HG02763 (cell line): ENCODE measurements around the gene EXOSC2.

Experiments used
- ATAC-seq: cut with Tn5 transposase; IDR thresholded peaks from one replicate; pipeline ENCODE4 v1.9.1; 2021; ENCODE audit warnings: mild to moderate bottlenecking, moderate library complexity; ENCODE audit not compliant: unreplicated experiment

Gene EXOSC2, protein sequence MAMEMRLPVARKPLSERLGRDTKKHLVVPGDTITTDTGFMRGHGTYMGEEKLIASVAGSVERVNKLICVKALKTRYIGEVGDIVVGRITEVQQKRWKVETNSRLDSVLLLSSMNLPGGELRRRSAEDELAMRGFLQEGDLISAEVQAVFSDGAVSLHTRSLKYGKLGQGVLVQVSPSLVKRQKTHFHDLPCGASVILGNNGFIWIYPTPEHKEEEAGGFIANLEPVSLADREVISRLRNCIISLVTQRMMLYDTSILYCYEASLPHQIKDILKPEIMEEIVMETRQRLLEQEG

DNA sequence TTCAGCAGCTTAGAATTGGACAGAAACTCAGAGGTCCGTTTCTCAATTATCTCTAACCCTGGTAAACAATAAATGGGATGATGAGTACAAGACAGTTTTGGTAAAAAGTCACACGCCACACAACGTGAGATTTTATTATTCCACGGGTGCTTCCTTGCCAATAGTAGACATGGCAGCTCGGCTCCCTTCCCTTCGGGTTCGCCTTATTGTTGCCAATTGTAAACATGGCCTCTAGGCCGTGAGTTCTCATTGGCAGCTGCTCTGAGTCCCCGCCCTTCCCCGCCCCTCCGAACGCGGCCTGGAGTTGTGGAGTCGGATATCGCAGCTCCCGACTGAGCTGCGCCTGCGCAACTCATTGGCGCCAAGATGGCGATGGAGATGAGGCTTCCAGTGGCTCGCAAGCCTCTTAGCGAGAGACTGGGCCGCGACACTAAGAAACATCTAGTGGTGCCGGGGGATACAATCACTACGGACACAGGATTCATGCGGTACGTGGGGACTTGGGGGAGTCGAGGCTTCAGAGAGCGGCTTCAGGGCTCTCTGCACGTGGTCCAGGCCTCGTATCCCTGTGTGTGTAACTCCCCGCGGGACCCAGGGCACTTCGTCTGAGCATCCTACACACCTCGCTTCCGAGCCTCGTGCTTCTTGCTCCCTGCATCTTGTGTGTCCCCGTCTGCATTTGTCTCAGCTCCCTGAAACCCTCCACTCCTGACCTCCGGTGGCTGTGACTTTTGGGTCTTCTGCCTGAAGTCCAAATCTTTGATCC lies at the start of gene EXOSC2:
EXOSC2 (plus strand) TSS at position 355 of the 766 bp plus-strand sequence; CDS start at position 367, 12 bp downstream.
- peak; percentile 93 for ATAC-seq

DNA sequence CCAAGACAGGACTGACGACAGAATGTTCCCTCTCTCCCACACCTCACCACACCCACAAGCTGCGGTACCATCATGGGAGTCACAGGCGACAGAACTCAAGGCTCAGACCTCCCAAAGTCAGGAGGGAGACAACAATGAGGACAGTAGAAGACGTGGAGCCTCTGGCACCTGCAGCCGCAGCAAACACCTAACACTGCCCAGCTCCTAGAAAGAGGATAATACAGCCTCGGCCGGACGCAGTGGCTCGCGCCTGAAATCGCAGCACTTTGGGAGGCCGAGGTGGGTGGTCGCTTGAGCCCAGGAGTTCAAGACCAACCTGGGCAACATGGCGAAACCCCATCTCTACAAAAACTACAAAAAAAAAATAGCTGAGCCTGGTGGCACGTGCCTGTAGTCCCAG lies 42.4 kb upstream of the EXOSC2 start:
- ATAC-seq: no peak

DNA sequence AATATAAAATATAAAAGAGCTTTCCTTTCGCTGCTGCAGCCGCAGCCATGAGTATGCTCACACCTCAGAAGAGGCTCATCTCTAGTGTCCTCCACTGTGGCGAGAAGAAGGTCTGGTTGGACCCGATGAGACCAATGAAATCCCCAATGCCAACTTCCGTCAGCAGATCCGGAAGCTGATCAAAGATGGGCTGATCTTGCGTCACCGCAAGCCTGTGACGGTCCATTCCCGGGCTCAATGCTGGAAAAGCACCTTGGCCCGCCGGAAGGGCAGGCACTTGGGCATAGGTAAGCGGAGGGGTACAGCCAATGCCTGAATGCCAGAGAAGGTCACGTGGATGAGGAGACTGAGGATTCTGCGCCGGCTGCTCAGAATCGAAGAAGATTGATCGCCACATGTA lies 41.8 kb upstream of the EXOSC2 start:
- ATAC-seq: no peak

DNA sequence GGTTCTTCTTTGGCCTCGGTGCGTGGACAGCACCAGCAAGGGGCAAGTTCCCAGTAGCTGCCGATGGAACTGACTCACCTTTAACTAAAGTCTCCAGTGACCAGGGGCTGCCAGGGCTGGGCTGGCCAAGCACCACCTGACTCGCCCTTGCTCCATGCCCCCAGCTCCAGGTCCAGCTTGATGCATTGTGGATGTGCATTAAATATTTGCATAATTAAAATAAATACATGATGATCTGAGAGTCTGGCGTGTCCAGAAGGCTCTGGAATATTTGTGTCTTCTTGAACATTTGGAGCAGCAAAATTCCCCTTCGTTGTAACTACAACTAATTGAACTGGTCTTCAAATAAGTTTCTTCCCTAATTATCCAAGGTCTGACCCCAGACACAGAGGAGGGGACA lies 38.7 kb upstream of the EXOSC2 start:
- ATAC-seq: no peak

DNA sequence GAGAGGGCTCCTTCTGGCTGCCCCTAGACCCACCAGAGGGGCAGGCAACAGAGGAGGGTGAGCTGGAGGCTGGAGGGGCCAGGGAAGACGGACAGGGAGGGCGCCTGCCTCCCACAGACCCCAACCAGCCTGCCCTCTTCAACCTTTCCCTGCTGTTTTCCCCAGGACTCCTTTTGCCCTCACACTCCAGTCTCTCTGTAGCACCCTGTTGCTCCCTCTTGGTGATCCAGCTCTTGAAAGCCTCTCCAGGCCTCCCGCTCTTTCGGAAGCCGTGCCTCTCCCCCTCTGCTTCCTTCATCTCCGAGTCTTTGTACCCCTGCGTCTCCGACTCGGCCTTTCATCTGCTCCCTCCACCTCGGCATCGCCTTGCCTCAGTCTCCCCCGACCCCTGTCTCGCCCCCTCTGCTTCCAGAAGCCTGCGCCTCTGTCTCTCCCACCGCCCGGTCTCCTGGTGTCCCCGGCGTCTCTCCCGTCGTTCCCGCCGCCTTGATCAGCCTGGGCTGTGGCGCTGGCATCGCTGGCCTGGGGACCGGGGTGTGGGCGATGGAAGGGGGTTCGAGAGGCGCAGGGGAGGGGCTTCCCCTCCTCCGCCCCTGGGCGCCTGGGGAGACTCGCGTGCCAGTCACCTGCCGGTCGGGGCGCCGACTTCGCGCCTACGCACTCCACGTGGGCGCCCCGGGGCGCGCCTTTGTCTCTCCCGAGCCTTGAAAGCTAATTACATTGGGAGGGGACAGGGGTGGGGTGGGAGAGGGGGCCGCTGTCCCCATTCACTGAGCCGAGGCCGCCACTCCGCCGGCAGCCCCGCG lies 34.5 kb upstream of the EXOSC2 start:
- no peak for ATAC-seq

DNA sequence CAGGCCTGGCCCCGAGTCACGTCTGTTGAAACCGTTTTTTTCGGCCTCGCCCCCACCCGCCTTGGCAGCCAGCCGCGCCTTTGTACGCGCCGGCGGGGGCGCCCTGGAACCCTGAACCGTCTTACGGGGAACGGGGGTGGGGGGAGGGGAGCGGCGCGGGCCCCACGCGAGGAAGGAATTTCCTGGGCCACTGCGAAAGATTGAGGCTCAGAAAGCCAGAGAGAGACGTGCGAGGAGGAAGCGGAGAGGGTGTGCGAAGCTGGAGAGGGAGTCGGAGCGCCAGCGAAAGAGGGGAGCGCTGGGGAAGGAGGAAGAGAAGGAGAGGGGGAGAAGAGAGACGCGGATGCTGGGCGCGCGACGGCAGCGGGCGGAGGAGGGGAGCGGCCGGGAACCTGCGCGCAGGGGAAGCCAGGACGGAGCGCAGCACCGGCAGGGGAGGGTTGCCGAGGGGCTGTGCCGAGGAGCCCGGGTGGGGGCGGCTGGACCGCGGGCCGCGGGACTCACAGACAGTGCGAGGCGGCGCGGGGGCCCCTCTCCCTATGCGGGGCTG lies 33.8 kb upstream of the EXOSC2 start:
- ATAC-seq: no peak

DNA sequence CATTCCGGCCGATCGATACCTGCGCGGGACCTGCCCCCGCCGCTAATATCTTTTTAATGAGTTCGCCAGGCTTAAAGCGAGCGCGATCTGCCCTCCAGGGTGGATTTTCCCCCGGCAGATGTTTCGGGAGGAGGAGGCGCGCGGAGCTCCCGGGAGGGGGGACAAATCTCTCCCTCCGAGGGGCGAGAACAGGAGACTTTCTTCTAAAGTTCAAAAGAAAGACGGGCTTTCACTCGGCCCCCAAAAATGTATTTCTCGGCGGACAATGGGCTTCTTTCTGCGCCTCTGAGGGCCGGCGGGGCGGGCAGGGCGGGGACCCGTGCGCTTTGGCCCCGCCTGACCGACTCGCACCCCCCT lies 33.3 kb upstream of the EXOSC2 start:
- ATAC-seq: no peak

DNA sequence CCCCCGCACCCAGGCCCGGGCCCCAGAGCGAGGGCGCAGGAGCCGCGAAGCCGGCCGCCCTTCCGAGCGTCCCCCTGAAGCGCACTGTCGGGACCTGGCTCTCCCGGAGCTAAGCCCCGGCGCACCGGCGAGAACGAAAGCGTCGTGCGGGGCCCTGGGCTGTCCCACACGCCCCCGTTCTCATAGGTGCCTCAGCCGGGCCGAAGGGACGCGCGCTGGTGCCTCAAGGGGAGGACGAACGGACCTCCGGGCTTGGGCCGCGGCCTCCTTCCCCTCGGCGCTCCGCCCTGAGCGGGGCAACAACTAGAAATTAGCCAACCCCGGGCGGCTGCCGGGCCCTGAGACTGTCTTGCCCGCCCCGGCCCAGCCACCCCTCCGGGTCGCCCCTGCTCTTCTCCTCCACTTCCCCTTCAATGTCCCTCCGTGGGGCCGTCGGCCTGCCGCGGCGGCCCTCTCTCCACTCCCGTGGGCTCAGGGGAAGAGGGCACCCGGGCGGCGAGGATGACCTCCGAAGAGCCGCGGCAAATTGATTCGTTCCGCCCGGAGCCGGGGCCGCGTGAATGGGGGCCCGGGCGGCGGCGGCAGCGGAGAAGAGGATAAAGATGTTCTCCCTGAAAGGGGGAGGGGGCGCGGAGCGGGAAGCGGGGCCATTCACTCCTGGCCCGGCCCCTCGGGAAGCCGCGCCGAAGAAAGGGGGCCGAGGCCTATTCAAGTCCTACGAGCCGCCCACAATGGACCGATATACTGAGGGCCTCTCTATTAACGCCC lies 32.7 kb upstream of the EXOSC2 start:
- no peak for ATAC-seq

DNA sequence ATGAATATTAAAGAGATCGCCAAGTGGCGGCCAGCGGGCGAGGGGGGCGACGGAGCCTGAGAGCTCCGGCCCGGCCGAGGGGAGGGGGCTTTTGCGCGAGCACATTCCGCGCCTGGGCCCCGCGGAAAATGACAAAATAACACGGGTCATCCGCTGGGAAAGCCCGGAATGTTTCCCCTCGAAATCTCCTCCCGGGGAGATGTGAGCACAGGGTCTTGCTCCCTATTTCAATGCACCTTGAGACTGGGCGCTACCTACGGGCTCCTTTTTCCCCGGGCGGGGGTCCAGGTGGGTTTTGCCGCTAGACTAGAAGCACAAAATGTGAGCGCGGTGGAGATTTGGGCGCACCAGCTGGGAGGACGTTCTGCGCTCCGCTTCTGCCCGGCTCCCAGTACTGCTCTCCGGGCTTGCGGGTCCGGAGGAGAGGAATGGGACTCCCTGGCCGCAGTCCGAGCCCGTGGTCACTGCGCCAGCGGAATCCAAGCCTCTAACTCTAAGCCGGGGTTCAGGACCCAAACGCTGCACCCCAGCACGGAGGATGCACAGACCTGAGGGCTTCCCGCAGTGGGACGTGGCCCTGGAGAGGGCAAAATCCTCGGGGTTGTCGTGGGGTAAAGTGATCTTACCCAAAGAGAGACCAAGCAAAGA lies 32.0 kb upstream of the EXOSC2 start:
- no peak for ATAC-seq

DNA sequence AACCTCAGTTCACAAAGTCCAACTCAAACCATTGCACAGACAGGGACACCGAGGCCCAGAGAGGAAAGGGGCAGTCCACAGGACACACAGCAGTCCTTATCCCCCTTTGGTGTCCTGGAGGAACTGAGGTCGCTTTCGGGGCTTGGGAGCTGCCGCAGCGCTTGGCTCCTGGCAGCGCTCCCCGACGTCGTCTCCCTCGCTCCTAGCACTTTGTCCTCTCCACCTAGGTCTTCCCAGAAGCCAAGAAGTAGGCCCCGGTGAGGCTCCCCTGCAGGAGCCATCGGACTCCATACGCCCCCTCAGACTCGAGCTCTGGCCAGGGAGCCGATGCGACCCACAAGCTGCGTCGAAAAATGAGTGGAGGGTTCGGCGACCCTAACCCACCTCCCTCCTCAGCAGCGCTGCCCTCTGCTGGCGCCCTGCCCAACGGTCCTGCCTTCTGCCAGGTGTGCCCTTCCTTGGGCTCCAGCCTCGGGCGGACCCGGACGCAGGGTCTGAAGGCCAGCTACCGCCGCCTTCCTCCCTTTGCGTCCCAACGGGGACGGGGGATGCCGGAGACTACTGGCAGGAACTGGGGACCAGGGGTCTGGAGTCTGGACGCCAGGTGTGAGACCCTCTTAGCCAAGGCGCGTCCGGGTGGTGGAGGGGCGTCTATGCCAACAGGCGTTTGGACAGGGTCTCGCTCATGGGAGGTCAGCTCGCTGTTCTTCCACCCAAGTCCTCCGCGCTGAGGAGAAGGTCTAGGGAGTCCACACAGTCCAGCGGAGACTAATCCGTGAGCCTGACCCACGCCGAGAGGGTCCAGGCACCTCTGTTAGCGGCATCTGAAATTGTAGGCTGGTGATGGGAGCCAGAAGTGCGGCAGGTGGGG lies 31.2 kb upstream of the EXOSC2 start:
- ATAC-seq: no peak

DNA sequence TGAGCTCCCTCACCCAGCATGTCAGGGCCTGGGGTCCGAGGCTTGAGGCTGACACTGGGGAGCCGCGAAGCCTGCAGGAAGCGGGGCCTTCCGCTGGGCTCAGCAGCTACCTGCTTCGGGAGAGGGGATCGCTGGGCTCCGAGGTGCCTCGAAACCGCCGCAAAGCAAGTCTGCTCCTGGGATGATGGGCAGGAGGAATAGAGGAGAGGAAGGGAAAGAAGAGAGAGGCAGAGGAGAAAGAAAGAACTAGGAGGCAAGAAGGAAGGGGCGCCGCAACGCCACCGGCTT lies 30.7 kb upstream of the EXOSC2 start:
- no peak for ATAC-seq

DNA sequence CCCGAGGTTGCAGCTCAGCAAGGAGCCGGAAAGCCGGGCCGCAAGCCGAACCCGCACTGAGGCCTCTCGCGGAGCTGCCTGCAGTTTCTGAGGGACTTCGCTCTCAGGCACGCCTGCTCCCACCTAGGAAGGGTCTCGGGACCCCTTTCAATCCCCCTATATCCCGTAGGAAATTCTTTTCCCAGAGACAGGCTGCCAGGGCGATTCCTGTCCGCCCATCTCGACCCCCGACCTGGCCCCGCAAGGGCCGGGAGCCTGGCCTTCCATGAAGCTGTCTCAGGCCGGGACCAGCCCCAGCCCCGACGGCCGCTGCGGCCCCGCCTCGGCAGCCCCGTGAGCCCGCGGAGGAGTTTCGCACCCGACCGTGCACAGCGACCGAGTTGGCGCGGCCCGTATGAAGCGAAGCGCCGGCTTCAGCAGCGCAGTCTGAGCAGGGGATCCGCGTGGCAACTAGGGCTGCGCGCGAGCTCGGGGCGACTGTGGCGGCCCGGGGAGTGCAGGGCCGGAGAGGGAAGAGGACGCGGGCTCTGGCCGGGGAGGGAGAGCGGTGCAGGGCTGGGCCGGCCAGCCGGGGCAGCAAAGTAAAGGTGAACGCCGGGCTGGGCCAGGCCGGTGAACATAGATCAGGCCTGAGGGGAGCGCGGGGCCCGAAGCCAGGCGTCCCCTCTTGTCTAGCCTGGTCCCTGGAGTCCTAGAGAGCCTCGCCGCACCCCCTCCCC lies 30.2 kb upstream of the EXOSC2 start:
- no peak for ATAC-seq

DNA sequence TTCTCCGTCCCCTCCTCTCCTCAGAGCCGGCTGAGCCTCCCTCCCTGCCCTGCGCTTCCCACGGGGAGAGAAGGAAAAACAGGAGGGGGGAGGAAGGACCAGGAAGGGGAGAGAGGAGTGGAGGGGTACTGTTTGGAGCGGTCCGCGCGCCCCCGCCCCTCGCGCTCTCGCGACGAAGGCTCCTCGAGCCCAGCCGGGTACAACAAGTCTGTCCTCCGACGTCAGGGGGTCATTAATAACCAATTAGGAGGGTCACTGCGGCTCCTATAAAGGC lies 29.7 kb upstream of the EXOSC2 start:
- ATAC-seq: no peak

DNA sequence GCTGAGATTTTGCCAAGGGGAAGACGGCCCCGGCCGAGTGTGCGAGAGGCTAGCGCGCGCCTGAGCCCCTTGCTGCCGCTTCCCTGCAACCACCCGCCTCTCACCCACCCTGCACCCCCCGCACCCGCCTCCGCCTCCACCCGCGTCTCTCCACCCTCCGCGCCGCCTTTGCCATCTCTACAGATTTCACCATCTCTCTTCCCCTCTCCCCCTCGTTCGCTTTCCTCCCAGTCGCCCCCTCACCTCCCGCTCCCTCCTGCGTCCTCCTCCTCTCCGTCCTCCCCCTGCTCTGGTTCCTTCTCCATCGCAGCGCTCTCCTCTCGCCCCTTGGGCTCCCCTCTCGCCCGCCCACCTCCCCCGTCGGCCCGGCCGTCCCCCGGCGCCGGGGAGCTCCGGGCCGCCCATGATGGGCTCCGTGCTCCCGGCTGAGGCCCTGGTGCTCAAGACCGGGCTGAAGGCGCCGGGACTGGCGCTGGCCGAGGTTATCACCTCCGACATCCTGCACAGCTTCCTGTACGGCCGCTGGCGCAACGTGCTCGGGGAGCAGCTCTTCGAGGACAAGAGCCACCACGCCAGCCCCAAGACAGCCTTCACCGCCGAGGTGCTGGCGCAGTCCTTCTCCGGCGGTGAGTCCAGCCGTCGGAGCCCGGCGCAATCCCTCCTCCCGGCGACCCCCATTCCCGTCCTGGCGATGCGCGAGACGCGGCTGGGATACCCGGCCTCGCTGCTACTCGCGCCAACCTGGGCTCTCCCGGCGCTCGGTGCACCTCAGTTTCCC lies 29.1 kb upstream of the EXOSC2 start, which contains the start of gene PRDM12:
PRDM12 (plus strand) TSS at position 344 of the 778 bp plus-strand sequence; CDS start at position 404, 60 bp downstream.
- no peak for ATAC-seq

DNA sequence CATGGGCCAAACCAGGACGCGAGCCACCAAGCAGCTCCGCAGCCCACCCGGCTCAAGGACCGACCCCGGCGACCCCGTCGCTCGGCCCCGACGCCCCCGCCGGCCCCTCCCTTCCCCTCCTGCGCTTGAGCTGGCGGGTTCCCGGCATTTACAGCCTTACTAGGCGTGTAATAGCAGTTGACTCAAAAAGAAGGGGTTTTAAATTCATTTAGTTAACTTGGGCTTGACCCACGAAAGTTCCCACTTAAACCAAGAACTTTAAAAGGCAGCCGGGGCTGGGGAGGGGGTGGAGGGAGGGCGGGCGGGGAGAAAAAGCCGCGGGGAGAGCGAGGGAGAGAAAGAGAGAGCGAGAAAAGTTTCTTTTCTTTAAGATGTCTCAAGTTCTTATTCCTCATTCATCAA lies 28.6 kb upstream of the EXOSC2 start:
- no peak for ATAC-seq

DNA sequence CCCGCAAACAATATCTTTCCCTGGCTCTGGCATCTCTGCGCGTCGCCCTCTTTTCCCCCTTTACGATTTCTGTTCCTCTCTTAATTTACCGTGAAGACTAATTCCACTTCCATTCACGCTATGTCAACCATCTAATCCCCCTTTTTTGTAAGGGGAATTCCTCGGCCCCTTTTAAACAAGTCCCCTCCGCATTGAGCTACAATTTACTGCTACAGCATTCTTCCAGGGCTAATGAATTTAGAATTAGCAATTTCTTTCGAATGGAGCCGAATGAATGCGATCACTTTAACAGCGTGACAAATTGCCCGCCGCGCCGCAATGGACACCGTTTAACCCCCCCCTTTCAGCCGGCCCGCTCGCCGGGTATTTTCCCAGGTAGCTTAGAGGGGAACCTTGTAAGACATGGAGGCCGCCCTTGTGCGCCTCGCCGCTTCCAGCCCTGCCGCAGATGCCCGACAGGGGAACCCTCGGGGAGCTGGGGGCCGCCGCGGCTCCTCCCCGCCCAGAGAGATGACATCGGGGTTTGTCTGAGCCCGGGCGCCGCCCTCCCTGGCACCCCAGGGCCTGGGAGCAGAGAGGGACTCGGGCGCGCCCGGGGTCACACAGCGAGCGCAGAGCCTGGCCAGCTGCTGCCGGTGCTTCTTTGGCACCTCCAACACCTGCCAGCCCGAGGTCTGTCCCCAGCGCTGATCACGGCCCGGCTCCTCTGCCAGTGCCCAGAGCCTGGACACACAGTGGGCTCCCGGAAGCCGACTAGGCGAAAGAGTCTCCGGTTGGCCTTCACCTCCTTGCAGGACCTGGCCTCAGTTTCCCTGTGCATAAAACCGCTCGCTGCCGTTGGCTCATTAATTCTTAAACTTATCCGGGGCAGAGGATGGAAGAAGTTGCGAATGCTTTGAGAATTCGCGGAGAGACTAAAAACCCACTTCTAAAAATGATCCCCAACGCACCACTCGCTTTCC lies 27.9 kb upstream of the EXOSC2 start:
- no peak for ATAC-seq
